CD4-positive, alpha-beta T cell treated with Interleukin-15 for 4 hours (primary cell): Measurements from ENCODE around the gene BHLHE40.

ENCODE experiments used
- DNase-seq: peaks from one replicate; pipeline ENCODE4 v3.0.0-alpha.2; 2020; ENCODE audit warnings: low spot score

Gene BHLHE40

DNA sequence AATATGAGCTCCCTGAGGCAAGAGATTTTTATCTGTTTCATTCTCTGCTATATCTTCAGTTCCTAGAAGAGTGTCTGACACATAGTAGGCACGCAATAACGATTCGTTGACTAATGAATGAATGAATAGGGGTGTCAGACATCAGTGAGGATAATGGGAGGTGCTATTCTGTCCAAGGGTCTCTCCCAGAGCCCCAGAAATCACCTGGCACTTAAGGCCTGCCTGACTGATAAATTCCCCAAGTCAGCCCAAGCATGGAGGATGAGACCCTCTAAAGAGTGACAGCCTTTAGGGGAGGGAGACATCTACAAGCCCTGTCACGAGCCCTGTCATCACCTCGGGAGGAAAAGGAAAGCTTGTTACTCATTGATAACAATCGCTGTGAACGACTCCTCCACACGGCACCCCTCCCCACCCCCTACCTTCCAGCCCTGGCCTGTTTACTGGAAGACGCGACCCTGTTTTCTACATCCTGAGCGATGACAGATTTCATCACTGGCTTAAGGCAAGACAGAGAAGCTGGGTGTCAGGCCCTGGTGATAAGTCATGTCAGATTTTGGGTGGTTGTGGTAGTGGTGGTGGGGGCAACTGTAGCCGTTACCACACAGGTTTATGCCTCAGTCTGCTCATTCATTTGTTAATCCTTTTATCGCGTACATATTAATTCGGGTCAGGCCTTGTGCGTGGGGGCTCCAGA is 23.1 kb downstream of the BHLHE40 start:
- DNase-seq: peak; percentile 84

DNA sequence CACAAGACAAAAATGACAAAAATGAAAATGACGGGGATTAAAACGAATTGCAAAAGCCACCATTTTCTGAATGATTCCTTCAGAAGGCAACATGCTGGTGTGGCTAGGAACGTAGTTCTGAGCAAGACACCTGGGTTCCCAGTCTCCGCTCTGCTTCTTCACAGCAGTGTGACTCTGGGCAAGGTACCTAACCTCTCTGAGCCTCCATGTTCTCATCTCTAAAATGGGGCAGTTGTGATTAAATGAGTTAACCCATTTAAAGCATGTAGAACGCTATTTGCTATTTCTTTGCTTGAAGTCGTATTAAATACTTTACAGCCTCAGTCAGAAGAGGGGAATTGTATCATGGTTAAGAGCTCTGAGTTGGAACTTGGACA is 23.6 kb downstream of the BHLHE40 start:
- no peak for DNase-seq

DNA sequence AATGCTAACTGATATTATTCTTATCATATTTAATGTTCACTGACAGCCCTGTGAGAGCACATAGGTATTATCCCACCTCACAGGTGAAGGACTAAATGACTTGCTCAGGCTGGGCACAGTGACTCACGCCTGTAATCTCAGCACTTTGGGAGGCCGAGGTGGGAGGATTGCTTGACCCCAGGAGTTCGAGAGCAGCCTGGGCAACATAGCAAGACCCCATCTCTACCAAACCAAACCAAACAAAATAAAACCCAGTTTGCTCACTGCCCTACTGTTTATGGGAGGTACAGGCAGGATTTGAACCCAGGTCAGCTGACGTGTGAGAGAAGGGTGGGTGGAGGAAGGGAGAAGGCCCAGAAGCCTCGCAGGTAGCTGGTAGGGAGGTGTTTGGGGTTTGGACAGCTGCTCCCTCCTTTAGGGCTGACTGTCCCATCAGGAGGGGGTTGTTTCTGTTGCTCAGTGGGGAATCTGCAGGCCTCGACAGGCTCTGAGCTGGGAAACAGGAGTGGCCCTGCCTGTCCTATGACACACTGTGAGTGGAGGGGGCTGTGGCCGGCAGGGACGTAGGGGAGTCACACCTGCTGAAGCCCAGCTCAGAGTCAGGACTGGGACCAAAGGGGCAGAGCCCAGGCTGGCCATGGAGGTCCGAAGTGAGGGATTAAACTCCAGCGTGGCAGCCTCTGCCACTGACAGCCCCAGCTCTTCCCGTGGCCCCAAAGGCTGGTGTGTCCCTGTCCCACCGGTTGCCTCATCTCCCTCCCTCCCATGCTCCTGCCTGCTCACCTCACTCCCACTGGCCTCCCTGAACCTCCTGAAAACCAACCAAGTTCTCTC is 25.3 kb downstream of the BHLHE40 start:
- DNase-seq: no peak

DNA sequence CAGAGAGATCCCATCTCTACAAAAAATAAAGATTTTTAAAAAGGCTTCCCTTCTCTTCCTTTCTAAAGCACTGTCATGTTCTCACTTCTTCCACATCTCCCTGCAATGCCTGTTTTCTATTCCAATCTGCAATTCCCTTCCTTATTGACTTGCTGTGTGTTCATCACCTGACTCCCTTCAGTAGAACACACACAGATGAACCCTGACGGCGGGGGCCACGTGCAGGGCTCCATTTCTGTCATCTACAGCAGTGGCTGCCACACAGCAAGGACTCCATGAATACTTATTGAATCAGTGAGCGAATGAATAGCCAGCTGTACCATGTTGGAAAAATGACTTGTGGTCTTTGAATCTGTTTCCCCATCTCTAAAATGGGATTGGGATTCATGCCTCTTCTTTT is 26.1 kb downstream of the BHLHE40 start:
- no peak for DNase-seq

DNA sequence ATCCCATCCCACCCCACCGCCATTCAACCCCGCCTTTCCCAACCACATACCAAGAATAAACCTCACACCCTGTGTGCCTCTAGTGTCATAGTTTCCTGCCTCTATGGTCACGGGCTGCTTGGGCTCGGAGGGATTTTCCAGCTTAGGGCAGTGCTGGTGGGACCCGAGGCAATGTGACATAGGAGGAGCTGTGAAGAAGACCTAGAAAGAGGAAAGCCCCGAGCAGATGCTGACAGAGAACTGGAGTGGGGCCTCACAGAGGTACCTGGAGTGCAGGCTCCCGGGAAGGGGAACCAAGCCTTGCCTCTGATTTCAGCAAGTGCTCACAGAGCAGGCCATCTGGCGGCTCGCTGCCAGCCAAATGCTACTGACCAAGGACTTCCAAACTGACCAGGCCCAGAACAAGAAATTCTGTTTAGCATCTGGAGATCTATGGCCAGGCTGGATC is 27.5 kb downstream of the BHLHE40 start:
- peak; percentile 84 for DNase-seq

DNA sequence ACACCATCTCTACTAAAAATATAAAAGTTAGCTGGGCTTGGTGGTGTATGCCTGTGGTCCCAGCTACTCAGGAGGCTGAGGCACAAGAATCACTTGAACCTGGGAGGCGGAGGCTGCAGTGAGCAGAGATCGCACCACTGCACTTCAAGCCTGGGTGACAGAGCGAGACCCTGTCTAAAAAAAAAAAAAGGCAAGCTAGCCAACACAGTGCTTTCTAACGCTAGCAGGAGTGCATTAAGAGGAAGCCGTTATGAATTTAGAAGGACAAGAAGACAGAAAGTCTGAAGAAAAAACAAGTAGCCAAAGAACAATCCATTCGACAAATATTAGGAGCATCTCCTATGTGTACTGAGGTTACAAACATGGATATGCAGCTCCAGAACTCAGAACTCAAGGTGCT is 28.6 kb downstream of the BHLHE40 start:
- DNase-seq: no peak

DNA sequence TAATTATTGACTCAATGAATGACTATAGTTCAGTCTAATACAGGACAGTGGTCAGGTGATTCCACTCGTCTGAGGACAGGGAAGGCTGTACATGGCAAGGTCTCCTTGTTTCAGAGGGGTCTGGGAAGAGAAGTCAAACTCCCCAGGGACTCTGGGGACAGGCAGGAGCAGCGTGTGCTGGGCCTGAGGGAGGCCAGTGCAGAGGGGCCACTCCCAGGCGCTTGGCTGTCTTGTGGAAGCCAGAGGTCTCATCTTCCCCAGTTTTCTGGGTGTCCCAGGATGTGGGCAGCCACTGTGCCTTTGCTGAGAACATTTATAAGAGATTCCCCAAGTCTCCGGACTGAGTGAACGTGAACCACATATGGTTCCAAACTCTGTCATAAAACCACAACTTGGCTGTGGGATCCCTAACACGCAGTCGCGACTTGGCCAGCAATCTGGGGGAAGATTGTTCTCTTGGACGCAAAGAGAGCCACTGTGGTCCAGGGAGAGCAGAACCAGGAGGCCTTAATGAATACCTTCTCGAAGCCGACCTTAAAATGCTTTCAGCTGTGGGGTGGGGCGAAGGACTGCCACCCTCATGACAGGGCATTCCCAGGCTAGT is 30.4 kb downstream of the BHLHE40 start:
- DNase-seq: no peak

DNA sequence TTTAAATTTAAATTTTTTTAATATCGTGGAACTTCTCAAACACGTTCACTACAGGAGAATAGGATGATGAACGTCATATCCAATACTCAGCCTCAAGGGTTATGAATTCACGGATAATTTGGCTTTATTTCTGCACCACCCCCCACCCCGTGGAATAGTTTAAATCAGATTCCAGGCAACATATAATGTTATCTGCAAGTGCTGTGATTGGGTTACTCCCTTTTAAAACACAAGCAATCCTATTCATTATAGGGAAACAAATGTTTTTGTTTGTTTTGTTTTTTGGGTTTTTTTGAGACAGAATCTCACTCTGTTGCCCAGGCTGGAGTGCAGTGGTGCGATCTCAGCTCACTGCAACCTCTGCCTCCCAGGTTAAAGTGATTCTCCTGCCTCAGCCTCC is 30.9 kb downstream of the BHLHE40 start:
- no peak for DNase-seq

DNA sequence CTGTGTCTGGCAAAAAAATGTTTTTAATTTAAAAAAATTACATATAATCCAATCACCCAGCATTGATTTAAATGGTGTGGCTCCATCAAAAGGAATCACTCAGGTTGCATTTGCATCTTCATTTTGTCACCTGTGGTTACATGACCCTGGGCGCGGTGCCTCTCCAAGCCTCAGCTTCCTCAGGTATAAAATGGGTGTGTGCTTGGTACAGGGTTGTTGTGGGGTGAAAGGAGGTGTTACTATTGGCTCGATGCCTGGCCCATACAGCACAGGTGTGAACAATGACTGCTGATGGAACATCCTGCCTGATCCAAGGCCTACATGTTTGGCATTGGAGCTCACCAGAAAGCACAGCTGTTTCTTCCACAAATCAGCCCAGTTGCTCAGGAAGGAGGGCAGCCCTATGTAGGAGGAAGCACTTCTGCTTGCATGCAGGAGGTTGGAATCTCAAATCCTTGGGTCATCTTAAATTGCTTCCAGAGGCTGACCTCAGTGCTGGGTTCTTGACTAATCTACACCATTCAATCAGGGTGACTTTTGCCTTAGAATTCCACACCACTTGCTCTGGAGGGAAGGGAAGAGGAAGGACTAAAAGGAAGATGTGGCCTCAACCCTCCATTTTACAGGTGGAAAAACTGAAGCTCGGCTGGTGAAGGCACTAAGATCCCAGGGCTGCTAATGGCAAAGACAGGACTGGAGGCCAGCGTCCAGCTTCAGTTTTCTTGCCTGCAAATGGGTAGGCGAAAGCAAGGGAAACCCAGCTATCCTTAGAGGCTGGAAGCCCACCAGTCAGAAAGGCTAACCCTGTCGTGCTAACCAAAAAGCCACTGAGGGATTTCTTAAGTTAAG is 31.7 kb downstream of the BHLHE40 start:
- DNase-seq: peak; percentile 38

DNA sequence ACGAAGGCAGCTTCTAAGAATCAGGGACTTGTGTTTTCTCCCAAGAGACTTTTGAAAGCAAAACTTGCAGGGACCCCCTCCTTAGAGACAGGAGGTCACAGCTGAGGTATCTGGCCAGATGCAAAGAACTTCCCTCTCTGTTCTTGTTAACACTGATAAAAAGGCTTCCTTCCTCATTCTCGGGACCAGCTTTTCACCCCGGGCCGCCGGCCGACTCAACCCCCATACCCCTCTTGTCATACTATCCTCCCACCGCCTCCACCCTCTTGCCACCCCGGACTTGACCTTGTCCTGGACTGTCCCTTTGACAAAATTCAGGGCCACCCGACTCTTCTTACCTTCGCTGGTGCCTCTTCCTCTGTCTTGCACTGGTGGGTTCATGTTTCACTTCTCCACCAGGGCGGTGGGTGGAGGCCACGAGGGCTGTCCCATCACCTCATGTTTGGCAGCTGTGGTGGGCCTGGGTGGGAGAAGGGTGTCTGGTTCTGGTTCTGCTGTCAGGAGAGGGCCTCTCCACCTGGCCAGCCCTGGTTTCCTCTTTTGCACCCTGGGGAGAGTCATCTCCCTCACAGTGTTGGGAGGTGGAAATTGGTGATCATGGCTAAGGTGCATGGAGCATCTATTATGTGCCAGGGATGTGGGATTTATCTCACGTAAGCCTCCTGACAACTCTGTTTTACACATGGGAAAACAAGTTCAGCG is 32.5 kb downstream of the BHLHE40 start:
- peak; percentile 37 for DNase-seq

DNA sequence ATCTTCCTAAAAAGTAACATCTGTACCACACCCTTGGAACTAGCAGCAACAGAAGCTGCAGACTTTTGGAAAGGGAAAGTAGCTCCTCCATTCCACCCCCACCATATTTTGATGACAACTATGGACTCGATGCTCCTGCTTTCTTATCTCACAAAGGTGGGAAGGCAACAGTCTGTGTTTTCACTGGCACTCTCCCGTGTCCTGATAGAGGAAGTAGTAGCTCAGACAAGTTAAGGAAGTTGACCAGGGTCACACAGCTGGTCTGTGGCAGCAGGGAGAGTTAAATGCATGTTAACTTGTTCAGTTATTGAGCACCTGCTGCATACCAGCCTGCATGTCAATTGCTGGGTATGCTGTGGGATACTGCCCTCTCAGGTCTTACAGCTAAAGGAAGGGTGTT is 33.1 kb downstream of the BHLHE40 start:
- DNase-seq: no peak

DNA sequence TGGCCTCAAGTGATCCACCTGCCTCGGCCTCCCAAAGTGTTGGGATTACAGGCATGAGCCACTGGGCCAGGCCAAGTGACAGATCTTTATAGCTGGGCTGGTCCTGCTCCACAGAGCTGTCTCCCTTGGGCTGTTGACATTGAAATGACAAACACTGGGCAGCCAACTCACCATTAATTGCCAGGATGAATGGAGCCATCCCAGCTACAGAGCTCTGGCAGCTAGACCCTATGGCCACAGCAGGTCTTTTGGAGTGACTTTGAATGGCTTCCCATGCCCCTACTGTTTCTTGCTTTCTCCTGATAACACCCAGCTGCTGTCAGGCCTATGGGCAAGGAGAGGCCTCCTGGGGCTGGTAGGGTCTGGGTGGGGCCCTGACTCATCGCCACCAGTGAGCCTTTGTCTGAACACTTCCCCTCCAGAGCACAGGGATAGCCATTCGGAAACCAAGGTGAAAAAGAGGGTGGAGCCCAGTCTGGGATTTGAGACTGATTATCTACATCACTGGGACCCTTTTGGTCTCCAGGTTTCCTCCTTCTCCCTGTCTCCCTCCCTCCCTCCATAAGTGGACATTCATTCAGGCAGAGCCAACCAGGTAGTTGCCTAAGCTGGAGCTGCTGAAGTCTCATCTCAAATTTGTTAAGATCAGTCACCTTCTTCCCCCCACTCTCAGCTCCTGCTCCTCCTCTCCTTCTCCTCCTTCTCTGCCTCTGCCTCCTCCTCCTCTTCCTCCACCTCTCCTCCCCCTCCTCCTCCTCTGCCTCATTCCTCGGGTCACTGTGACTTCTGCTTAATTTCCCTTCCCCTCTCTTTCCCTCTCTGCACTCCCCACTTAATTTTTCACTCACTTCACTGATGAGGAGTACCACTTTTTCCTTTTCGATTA is 34.0 kb downstream of the BHLHE40 start:
- no peak for DNase-seq

DNA sequence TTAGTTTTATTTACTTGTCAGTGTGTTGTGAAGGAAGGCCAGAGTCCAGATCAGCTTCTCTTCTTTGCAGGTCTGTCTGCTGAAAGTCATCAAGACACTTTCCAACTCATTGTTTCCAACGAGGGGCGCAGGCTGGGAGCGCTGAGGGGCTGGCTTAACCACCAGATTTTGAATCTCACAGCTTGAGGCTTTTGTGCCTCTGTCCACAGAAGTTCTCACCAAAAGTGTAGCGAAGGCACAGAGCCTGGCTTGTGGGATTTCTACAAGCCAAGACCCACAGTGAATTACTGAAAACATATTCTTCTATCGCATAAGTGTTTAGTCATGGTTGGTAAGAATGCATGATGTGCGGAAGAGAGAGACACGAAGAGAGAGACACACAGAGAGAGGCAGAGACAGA is 35.2 kb downstream of the BHLHE40 start:
- no peak for DNase-seq

DNA sequence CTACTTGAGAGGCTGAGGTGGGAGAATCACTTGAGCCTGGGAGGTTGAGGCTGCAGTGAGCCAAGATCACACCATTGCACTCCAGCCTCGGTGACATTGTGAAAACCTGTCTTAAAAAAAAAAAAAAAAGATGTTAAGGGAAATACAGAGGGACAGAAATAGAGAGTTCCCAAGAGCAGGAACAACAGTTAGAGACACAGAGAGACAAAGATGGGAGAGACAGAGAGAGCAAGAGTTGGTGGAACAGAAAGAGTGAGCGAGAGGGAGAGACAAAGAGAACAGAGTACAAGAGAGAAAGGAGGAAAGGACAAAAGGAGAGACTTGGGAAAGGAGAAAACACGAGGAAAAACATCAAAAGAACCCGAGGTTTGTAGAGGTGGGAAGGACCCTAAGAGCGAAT is 35.8 kb downstream of the BHLHE40 start:
- no peak for DNase-seq

DNA sequence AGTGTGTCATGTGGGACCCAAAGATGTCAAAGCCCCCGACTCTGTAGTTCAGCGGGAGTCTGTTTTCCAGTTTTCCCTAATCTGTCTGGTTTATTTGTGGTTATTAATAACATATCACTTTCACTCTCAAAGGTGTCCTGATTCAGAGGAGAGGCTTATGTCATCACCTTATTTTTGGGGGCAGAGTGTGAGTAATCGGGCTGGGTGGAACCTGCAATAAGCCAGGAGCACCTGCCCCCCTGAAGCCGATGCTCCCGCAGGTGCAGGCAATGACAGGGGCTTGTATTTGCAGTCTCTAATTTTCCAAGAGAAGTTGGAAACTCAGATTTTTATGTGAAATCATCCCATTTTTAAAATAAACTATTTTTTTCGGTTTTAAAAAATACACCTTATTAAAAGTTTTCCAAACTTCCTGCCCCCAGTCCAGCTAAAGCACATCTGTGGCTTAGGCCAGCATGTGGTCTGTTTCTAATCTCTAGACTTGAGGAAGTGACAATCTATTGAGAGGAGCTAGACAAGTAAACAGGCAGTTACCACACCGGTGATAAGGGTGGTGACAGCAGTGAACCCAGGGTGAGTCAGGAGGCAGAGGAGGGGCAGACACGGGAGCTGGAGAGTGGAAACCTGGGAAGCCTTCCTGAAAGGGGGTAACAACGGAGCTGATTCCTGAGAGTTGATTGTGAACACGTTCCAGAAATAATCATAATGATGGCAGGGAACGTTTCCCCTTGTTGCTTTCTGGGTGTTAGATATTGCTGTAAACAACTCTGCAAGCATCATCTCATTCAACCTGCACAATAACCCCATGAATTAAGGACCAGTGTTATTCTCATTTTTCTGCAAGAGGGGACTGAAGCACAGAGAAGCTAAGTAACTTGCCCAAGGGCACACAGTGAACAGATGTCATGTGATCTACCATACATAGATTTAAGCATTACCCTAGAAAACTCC is 37.2 kb downstream of the BHLHE40 start:
- peak; percentile 72 for DNase-seq

DNA sequence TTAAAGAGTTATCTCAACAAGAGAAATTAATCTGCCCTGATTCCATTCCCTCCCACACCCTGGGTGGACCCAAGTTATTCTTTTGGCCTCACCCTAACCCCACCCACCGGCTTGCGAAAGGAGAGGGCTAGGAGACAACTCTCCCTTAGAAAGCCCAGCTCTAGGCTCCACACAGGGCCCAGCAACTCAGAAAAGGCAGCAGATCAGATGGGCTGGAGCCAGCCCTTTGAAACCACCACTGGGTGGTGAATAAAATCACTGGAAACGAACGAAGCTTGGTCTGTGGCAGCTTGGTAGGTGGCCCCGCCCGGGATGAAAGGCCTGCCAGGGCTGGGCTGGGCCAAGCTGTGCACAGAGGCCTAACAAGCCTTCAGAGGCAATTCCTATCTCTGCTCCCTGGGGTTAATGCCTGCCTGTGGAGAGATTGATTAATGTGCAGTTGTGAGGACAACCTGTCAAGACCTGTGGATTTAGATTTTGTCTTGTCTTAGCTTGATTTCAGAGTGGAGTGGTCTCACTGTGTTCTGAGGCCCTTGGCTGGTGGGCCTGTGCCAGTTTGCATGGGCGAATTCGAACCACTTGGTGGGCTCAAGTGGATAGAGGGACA is 38.8 kb downstream of the BHLHE40 start:
- no peak for DNase-seq

DNA sequence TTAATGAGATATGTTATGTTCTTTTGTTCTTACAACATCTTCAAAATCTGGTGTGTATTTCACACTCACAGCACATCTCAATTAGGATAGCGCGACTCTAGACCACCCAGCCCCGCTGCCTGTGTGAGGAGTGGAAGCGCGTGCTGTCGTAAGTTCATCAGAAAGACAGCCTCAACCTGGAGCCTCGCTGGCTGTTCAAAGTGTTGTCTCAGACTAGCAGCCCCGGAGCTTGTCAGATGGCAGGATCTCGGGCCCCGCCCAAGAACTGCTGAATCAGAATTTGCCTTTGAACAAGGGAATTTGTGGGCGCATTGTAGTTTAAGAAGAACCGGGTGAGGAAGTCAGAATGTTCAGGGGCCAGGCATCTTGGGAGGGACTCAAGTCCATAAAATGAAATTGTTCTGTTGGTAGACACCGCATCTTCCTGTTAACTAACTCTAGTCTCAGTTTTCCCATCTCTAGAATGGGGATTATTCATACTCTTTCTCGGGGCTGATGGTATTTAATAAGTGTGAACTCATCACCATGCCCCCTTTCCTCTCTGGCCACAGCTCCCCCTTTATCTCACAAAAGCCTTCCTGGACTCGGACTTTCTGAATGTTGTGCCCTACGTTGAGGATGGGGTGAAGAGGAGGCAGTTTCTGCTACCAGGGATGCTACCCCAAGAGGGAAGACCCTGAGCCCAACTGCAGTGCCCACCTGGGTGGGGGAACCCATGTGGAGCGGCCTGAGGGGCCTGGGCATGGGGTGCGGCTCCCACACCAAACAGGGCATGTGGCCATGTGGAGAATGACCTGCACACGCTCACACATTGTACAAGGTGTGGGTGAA is 40.4 kb downstream of the BHLHE40 start:
- peak; percentile 89 for DNase-seq

DNA sequence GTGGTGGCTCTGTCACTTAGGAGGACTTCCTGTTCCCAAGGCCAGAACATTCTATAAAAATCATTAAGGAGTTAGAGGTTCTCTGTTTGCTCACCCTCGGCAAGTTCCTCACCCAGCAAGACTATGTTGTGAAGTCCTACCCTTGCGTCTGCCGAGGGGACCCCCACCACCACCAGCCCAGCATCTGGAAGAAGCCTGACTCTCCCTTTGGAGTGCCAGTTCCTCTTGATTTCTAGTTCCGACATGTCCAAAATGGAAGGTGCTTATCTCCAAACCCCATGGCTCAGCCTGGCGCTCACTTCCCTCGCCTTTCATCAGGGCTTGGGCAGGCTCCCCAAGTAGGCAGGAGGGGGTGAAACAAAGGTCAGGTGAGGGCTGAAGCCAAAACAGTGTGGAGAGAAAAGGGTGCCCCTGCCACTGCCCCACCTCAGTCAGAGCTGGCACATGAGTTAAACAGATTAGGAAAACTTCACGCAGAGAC is 41.0 kb downstream of the BHLHE40 start:
- no peak for DNase-seq
